Uterus (tissue), 2 donors: ENCODE data around the gene ERLIN1.

Experiments used
- POLR2A ChIP-seq, 2 donors: fragments of 450-650 bp; IDR thresholded peaks; one replicate each; pipeline ENCODE4 v1.6.1; 2016; ENCODE audit warnings: antibody characterized with exemption in 2 of 2, mild to moderate bottlenecking in 1 of 2, moderate library complexity in 1 of 2
- TF ChIP-seq, protein P1 (sequence below), 4 experiments: fragments of 200-600 bp in 2 of 4; fragments of 450-650 bp in 2 of 4; sonication (generic) in 2 of 4; IDR thresholded peaks; one replicate each; pipeline ENCODE4 v1.5.1; 2016 to 2019; ENCODE audit warnings: antibody characterized with exemption in 4 of 4, mild to moderate bottlenecking in 2 of 4, moderate library complexity in 1 of 4

GRCh38 chr10:100109670-100110069 is 76.2 kb downstream of the ERLIN1 start:
- TF ChIP-seq POLR2A (IDR thresholded peaks at IDR 0.05), result no peak
- TF ChIP-seq, protein P1, sequence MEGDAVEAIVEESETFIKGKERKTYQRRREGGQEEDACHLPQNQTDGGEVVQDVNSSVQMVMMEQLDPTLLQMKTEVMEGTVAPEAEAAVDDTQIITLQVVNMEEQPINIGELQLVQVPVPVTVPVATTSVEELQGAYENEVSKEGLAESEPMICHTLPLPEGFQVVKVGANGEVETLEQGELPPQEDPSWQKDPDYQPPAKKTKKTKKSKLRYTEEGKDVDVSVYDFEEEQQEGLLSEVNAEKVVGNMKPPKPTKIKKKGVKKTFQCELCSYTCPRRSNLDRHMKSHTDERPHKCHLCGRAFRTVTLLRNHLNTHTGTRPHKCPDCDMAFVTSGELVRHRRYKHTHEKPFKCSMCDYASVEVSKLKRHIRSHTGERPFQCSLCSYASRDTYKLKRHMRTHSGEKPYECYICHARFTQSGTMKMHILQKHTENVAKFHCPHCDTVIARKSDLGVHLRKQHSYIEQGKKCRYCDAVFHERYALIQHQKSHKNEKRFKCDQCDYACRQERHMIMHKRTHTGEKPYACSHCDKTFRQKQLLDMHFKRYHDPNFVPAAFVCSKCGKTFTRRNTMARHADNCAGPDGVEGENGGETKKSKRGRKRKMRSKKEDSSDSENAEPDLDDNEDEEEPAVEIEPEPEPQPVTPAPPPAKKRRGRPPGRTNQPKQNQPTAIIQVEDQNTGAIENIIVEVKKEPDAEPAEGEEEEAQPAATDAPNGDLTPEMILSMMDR (IDR thresholded peaks at IDR 0.05), result no peak
